Activated CD4-positive, alpha-beta T cell treated with anti-CD3 and anti-CD28 coated beads for 4 hours (primary cell): ENCODE measurements around the gene CHDH.

ENCODE experiments used
- DNase-seq, 2 donors: peaks; one replicate each; pipeline ENCODE4 v3.0.0-alpha.2; 2020

CHDH gene

GRCh38 chr3:53787016-53787415 is 59.2 kb downstream of the CHDH start:
- DNase-seq: no peak

GRCh38 chr3:53780806-53781205 is 65.4 kb downstream of the CHDH start:
- DNase-seq: no peak

DNA sequence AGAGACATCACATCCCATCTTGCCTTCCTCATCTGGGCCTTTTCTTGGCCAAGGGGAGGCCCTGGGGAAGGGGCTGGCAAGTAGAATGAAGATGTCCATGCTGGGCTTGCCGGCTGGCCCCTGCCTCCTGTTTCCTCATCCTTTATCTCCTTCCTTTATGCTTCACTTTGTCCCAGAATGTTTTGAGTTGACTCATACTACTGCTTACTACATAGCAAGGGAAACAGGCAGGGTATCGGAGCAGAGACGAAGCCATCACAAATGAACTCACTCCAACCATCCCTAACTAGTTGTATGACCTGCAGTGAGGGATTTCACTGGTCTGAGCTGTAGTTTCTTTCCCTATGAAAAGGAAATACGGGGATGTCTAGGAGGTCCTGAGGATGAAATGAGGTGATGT is 66.0 kb downstream of the CHDH start:
- no peak for DNase-seq

GRCh38 chr3:53778153-53778552 is 68.1 kb downstream of the CHDH start:
- DNase-seq: no peak

- no peak for DNase-seq
These were observed 68.8 kb downstream of the CHDH start for GRCh38 chr3:53777468-53777867.

DNA sequence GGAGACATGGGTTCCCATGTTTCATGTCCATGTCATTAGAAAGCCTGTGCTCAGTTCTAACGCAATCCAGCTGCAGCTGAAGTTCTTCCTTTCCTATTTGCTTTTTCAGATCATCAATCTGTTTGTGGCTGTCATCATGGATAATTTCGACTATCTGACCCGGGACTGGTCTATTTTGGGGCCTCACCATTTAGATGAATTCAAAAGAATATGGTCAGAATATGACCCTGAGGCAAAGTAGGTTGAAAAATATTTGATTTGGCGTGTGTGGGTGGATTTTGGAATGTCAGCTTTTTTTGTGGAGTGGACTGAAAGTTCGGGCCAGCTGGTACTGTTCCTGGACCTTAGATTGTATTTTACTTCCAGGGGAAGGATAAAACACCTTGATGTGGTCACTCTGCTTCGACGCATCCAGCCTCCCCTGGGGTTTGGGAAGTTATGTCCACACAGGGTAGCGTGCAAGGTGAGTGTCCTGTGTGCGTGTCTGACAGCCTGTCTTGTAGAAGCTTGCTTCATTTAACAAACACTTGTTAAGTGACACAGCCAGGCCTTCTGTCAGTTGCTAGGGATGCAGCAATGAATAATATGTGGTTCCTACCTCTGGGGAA is 69.6 kb downstream of the CHDH start:
- DNase-seq: no peak

- no peak for DNase-seq
These were observed 70.4 kb downstream of the CHDH start for GRCh38 chr3:53775834-53776251.

DNA sequence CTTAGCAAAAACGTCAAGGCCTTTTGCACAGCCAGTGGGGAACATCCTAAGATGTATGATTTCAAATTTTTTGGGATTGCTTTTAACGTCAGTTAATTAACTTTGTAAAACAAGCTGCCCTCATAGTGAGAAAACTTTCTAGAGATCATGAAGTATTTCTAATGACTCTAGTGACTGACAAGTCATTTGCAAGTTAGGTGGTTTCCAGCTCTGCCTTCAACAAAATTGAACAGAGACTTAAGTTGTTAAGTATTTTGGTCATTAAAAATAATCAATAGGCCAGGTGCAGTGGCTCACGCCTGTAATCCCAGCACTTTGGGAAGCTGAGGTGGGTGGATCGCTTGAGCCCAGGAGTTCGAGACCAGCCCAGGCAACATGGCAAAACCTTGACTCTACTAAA is 71.2 kb downstream of the CHDH start:
- DNase-seq: no peak

- DNase-seq: no peak
These were observed 71.8 kb downstream of the CHDH start for GRCh38 chr3:53774414-53774813.

DNA sequence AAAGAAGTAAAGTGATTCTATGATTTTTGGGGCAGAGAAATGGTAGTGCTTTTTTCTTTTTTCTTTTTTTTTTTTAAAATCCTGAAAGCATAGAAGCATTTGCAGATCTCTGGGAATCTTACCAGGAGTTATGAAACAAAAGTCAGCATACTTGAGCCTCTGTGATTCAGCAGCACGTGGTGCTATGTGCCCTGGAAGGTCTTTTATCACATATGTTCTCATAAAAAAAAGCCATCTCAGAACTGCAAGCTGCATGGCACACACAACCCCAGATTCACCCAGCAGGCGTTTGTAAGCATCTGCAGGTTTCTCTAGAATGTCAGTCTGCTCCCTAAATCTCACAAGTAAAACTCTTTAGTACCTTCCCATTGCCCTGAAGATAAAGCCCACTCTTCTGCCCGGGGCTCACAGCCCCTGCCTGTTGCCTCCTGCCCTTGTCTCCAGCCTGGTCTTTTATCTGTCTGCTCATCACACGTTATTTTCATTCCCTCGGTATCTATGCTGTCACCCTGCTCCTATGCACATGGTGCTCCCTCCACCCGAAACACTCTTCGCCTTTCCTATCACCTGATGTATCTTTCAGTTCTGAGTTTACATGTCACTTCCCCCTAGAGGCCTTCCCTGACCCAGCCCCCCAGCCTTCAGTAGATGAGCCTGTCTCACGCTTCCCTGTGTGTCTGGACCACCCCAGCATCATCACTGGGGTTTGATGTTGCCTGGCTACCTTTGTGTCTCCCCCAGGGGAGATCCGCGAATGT is 72.4 kb downstream of the CHDH start:
- DNase-seq: no peak

- no peak for DNase-seq
These were observed 73.2 kb downstream of the CHDH start for GRCh38 chr3:53773021-53773436.

DNA sequence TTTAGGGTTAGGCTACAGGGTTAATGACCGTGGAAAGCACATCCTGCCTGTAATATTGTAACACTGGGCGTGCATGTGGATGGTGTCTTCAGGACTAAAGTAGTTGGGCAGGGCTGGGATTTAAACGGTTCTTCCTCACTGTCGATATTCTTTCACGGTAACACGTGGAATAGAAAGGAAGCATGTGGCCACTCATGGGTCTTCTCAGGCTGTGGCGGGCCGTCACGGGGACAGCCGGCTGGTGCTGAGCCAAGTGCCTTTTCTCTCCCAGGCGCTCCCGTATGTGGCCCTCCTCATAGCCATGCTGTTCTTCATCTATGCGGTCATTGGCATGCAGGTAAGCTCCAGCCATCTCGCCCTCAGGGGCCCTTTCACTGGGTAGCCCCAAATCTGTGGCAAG is 73.7 kb downstream of the CHDH start:
- DNase-seq: no peak

GRCh38 chr3:53768478-53769459 is 77.5 kb downstream of the CHDH start:
- DNase-seq: no peak

DNA sequence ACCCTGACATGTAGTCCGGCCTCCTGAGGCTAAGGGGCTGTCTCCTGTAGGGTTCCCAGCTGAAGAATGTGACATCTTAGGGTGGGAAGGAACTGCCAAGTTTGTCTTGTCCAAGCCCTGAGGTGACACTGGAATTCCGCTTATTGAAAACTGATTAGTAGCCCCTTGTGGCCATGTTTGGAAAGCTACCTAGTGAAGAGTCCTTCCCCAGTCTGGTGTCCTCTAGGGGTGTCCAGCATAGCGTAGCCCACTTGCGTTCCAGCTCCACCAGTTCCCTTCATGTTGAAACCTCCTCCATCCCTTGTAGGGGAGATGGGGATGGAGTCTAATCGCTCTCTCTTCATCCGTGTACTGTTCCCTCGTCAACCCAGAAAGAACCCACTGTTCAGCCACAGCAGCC is 79.5 kb downstream of the CHDH start:
- DNase-seq: no peak

DNA sequence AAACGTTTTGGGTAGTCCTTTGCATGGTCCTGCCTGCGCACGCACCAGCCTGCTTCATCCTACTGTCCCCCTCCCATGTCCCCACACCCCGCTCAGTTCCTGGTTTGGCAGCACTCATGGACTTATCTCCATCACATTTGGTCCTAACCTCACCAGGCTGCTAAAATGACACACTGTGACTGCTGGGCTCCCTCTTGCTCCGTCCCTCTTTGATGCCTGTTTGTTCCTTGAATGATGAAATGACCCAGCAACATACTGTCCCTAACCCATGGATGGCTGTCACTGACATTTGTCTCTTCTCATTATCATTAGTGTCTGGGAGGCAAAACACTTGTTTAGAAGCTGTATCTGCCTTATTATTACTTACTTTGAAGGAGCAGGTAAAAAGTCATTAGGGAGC is 80.5 kb downstream of the CHDH start:
- DNase-seq: no peak

GRCh38 chr3:53764026-53764775 is 82.0 kb downstream of the CHDH start:
- DNase-seq: no peak

DNA sequence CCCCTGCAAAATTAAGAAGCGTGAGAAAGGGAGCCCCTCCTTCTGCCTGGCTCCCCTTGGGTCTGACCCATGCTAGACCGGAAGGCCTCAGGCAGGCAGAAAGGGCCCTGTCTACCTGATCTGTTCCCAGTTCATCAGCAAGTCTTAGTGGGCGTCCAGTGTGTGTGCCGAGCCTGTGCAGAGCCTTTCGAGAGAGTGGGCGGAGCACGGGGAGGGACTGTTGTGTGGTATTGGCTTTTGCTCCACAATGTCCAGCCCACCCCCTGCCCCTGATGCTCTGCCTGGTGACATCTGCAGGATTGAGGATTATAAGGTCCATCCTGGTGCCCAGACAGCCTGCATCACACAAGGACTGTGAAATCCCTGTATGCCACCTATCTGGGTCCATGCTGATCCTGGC is 82.9 kb downstream of the CHDH start:
- no peak for DNase-seq
